NCI-H187 treated with DMSO at 0.1 percent for 48 hours (cell line): ENCODE data around the gene RIIAD1.
"Not testable (repeated sequence)": the region's sequence is repeated elsewhere in the genome, so short reads cannot be mapped to it uniquely, and the experiment has no call there.

ENCODE experiments used
- DNase-seq: peaks from one replicate; lab custom pipeline; 2025; lab: John Stamatoyannopoulos, UW

RIIAD1 gene

DNA sequence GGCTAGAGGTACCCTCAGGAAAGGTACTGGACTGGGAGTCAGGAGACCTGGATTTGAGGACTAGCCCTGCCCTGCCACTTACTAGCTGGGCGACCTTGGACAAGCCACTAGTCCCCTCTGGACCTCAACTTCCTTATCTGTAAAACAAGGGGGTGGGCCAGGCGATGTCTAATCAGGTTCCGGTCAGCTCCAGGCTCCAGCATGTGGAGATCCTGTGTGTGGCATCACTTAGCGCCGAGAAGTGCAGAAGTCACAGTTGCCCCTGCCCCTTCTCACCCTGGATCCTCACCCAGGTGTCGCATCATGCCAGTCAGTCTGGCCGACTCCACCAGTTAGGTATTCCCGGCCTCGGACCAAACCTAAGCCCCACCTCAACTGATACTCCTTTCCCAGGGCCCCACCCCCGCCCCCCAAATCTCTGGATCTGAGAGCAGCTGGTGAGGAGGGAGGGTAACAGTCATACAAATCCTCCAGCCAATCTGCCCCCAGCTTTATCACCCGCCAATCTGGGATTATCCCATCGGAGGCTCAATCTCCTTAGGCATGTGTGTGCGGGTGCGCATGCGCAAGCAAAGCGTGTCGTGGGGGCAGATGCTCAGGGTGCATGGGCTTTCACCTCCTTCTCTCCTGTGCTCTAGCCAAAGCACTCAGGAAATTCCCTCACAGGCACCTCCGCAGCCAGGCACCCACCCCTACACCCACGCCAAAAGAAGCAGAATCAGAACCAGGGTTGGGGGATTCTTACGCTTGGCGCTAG lies 10.1 kb upstream of the RIIAD1 start:
- no peak for DNase-seq

DNA sequence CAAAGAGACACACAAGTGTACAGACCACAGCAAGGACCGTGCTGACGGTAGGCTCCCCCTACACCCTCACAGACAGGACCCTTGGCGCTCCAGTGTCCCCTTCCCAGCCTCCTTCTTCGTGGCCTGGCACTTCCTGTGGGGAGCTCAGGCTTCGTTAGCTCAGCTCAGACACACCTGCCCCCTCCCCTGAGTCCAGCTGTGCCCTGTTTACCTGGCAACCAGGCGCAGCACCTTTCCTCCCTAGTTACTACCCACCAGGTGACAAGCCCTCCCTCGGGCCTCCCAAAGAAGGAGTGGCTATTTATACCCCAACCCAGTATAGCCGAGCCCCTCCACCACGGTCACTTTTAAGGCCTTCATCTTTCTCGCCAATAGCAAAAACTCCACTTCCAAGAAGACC lies 9.4 kb upstream of the RIIAD1 start:
- no peak for DNase-seq

DNA sequence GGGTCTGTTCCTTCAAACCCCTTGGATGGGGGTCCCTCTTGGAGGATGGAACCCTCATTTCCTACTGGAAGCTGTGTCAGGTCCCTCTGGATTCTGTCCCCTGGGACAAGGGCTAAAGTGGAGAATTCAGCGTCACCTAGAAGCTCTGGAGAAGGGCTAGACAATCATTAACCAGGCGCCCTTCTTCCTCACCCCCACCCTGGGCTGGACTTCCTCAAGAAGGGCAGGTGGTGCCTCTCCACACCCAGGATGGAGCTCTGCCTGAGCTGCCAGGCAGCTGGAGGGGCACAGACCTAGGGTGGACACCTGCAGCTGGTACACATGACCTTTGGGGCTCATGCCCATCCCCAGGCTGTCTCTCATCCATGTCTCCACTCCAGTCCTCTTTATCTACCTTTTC lies 8.3 kb upstream of the RIIAD1 start:
- DNase-seq: no peak

DNA sequence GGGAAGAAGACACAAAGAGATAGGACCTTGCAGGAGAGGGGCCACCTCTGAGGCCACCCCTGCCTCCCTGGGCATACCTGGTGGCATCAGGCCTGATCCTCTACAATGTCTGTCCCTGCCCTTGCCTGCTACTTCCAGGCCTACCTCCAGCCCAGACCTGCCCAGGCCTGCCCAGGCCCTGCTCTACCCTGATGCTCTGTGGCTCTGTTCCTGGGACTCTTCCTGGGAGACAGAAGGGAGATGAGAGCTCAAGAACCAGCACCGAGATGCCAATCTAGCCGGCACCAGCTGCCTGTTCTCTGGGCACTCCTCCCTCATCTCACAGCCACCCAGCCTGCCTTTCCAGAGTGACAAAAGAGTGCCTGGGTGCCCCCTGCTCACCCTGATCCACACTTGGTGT lies 7.4 kb upstream of the RIIAD1 start:
- no peak for DNase-seq

DNA sequence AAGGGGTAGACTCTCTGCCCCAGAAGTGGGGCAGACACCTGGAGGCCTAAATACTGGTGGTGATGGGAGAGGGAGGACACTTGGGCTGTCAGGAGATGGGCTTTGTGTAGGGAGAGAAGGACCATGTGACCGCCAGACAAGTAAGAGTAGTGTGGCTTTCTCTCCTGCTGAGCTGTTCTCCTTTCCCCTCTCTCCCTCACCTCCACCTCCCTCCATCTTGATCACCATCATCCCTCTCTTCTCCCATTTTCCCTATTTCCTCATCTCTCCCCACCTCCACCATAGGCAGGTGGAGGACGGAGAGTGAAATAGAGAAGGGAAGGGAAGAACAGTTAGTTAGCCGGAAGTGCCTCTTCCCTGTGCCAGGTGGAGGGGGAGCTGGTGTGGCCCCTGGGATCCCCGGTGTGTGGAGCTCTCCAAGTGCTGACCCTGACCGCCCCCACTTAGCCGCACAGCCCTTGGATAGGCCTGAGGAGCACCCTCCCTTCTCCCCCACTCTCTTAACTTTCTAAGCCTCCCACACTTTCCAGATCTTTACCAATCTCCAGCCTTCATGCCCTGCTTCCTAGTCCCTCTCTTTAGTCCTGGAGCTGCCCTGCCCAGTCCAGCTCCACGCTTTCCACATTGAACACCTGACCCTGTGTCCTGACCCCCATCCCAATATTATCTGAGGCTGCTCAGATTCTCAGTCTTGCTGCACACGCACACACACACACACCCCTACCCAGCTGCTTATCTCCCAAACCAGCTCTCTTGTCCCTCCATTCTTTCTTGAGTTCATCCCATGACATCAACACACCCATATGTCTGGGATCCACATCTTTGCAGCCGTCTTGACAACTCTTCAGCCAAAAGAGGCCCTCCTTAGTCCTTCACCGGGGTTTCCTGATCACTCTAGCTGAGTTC lies 6.2 kb upstream of the RIIAD1 start:
- DNase-seq: no peak

DNA sequence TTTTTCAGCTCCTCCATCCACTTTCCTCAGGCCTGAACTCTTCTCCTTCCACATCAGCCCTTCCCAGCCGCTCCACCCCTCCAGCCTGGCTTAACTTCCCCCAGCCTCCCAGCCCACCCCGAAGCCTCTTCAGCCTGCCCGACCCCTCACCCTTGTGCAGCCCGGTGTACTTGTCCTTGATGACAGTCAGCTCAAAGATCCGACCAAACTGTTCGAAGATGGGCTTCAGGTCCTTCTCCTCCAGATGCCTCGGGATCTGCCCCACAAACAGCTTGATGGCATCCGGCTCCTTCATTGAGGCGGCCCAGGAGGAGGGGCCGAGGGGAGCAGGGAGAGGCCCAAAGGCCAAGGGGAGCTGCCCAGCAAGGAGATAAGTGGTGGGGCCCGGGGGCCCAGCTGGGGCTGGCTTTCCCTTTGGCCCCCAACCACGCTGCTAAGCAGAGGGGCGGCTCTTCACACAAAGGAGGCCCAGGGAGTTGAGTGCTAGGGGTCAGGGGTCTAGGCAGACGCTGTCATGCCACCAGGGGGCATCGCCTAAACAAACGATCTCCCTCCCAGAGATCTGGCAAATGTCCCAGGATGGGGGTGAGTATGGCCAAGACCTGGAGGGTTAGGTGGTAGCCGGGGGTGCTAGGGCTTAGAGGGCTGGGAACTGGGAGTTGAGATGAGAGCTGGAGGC lies 5.5 kb upstream of the RIIAD1 start:
- no peak for DNase-seq

DNA sequence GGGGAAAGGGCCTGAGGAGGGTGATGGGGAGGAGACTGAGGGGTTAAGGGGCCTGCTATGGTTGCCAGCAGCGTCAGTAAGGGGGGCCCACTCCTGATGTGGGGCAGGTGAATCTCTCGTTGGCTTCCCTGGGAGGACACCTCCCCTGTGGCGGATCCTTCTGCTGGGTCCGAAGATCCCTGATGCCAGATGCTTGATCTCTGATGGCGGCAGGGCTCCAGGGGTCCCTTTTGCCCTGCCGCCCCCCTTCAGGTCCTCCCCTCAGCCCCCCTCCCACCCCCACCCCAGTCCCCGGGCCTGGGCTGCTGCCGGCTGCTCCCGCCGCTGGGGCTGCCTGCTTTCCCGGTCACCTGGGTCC lies 4.9 kb upstream of the RIIAD1 start:
- no peak for DNase-seq

DNA sequence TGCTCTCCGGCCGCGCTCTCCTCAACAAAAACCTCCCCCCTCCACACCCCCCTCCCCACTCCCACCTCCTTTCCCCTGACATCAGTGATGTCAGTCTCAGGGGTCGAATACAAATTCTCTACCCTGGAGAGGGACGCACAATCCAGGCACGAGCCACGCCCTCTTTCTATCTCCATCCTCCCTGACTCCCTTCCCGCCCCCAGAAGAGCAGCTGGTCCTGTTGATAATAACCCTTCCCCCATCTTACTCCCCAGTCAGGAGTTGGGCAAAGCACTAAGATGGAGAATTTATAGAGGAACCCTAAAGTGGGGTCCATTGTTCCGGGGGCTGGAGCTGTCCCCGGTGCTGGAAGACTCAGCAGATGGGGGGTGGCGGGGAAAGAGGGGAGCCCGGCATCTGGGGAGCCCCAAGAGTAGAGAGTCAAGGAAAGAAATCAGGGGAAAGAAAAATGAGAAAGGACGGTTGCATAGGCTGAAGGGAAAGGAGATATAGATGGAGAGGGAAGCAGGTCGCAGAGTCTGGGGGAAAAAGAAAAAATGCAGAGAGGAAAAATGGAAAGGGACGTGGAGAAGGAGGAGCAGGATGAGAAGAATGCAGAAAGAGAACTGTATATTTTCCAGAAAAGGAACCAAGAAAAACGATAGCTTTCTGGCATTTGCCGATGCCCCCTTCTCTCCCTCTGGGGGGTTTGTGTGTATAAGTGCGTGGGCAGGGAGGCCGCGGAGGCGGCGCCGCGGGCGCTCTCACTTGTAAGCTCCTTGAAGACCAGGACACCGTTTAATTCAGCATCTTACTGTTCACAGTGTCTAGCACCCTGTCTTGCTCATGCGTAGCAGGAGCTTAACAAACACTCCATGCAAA lies 4.3 kb upstream of the RIIAD1 start, which contains the start of gene CELF3:
Gene CELF3, minus strand, starts transcription at position 33 of the 861 bp plus-strand sequence. CDS start 783 bp downstream, outside the sequence.
- peak; percentile 100 for DNase-seq

DNA sequence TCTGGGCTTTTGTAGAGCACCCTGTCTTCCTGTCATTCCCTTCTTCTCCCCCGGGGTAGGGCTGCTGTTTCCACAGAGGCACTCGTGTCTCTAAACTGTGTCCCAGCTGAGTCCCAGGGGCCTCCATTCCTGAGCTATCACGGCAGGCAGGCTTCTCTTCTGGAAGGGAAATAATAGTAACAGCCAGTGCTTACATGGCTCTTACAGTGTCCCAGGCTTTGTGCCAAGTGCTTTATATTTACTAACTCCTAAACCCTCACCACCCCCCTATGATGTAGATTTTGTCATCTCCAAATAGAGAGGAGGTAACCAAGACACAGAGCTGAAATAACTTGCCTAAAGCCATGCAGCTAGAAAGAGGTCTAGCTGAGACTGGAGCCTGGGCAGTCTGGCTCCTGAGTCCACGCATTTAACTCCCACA lies 3.3 kb upstream of the RIIAD1 start:
- no peak for DNase-seq

DNA sequence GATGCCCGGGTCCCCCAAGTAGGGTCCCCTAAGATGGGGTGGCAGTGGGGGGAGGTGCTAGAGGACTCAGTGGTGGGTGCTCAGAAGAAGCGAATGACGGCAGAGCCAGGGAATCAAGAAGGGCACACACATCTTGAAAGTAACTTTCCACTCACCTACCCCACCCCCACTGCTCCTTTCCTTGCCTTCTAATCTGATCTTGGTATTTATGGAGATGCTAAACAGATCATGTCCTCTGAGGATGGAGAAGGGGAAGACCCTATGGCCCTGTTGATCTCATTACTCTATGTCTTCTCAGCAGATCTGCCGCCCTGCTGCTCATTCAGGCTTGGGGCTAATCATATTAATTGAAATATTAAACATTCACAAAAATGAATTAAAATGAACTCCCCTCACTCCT lies 2.7 kb upstream of the RIIAD1 start:
- no peak for DNase-seq

DNA sequence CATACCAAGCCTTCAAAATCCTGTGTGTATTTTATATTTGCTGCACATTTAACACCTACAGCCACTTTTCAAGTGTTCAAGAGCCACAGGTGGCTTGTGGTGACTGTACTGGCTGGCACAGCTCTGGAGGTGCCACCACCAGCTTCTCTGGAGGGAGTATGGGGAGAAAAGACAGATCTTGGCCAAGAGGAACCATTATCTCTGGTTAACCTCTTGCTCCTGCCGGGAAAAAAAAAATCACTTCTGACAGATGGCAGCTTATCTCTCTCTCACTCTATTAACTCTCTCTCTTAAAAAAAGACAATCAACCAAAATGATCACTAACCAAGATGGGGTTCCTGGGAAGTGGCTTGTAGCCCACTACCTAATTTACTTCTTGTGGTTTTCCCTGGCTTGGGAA lies 1.2 kb upstream of the RIIAD1 start:
- no peak for DNase-seq

DNA sequence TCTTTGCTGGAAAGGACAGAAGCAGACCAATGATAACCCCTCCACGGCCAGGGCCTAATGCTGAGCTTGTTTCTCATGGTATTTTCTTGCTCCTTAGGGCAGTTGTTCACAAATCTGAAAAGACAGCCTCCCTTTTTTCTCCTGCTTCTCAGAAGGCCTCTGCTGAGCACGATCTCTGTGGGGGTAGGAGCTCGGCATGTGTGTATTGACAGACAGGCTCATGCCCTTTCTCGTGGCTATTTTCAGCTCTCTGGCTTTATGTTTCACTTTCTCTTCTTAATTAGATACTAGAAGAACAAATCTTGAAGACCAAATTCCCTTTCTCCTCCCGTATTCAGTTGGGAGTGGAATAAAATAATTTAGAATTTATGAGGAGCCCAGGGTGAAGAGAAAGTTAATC lies 768 bp upstream of the RIIAD1 start:
- DNase-seq: no peak

DNA sequence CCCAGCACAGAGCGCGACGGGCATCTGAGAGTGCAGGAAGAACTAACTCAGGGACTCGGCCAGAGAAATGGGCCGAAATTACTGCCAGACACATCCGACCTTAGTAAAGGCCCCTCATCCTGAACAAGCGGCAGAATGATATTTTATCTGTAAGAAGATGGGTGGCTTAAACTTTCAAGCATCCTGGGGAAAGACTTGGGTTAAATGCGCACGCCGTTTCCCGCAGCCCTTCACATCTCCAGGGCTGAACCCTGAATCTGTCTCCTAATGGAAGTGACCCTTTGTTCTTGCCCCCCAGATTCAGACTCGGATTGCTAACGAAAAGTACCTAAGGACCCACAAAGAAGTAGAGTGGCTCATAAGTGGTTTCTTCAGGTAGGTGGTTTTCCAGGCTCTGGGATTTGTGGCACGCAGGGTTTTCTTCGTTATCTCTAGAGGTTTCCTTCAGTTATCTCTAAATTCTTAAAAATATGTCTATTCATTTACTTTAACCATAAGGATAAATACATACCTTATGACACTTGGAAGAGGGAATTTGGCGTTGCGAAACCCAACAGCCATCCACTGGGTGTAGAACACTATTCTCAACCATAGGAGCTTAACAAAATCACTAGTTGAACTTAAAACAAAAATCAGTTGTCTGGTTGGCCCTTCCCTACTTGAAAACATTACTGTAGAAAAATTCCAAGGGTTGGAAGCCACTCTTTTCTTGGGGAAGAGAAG lies 627 bp downstream of the RIIAD1 start:
- no peak for DNase-seq

DNA sequence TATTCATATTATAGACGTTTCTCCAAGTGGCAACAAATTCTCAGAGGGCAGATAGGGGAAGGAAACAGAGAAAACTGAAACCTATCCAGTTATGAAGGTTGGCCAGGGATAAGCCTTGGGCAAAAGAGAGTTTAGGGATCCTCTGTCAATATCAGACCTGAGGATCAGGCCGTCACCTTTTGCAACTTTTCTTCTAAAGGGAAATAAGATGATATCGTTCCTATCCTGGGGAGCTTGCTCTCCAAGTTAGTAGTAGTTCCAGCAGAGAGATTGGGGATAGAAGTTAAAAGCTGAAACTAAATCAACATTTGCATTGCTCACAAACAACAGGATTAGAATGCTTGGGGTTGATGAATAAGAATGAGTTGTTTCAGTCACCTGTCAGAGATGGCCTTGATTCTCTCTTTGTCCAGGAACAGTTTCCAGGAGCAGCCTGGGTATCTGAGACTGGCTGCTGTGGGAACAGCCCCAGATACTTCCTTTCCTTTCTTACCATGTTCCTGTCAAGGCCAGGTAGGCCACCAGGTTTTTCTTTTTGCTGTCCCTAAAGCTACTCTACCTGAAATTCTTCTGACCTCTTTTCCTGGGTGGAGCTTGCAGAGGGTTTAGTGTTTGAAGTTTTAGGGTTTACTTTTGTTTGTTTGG lies 2.5 kb downstream of the RIIAD1 start:
- no peak for DNase-seq

DNA sequence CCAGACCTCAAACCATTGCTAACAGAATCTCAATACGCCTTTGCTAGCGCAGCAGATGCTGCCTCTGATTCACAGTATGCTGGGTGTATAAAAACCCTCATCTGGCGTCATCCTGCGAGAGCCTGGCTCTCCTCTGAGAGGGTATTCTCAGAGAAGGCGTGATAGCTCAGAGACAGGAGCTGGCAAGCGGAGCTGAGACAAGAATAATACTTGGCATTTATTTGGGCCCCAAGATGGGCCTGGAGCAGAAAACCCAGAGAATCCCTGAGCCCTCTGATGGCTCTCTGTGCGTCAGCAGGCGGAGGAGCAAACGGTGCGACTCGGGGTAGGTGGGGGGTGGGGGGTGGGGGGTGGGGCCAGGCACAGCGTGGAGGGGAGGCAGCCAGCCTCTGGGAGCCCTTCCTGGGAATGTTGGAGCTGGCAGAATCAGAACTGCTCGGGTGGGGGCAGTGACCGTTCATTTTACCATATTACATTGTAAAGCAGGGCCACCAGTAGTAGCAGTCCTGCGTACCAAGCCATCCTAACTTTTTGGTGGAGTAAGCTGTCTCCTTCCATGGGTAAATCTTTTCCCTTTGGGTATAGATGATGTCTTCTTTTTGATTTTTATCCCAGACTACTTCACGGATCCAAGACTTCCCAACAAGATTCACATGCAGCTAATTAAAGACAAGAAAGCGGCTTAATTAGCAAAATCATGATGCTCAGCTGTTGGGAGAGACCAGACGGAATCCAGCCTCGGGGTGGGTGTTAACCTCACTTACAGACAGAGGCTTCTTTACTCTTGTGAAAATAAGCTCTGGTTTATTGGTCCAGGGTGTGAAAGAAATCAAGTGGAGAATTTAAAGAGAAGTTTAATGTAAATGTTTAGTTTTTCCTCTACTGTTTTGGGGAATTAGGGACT lies 7.1 kb downstream of the RIIAD1 start:
- no peak for DNase-seq

DNA sequence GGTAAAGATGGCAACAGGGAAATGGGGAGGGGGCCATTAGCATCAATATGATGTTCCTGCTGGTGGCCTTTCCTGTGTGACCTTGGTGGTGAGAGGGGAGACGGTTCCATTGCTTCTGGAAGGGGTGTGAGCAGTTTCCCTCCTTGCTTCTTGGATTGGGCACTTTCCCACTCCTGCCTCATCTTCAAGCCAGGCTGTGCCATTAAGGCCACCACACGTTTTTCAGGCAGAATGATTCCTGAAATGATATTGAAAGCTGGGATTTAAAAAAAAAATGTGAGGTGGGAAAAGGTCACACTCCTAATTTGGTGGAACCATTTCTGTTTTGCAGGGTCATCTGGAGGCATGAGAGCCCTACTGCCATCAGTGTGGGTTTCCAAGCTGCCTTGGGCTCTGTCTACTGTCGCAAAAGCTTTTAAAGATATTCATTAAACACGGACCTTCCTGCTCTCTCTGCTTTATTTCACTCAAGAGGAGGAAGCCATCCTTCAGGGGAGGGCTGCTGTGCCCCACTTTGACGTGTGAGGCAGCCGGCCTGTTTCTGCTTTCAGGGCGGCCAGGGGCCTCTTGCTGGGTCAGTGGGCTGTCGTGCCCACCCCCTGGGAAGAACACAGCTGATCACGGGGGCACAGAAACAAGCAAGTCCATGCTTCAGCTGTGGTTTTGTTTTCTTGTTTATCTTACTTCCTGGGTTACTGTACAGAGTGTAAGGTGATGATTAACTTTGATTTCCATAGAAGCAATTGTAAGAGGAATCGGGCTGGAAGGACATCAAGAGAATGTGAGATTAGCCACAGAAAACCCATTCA lies 8.0 kb downstream of the RIIAD1 start:
- no peak for DNase-seq

DNA sequence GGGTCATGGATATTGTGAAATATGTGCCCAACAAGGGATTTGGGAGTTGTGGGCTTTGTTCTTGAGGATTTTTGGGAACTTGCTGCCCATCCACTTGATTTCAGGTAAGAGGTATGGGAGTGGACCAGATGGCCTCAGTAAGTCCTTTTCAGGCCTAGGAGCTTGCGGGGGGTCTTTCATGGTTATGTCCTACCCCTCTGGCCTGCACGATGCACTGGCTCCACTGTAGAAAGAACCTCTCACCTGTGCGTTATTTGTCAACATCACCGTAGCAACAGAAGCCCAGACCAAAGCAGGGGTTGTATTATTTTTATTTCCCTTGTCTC lies 8.6 kb downstream of the RIIAD1 start:
- no peak for DNase-seq

DNA sequence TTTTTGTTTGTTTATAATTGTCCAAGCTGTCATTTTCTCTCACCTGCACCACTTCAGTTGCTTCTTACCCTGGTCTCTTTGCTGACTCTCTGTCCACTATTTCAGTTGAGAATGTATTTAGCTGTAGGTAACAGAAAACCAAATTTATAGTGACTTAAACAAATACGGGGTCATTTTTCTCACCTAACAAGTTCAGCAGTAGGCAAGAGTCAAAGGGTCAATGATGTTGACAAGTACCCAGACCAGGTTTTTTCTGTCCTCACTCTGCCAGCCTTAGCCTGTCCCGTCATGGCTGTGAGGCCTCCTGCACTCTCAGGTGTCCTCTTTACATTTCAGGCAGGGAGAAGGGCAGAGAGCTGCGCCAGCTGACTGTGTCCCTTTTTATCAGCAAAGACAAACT lies 11.8 kb downstream of the RIIAD1 start:
- no peak for DNase-seq

DNA sequence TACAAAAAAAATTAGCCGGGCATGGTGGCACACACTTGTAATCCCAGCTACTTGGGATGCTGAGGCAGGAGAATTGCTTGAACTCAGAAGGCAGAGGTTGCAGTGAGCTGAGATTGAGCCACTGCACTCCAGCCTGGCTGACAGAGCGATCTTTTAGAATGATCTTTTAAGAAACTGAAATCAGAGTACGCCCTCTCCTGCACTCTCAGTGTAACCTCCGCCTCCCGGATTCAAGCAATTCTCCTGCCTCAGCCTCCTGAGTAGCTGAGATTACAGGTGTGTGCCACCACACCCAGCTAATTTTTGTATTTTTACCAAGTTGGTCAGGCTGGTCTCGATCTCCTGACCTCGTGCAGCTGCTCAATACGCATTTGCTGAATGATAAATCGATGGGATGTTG lies 12.7 kb downstream of the RIIAD1 start:
- DNase-seq: not testable (repeated sequence)
